HG03280 (cell line): Measurements from ENCODE around the gene ACAP3.

Source experiments
- ATAC-seq: cut with Tn5 transposase; IDR thresholded peaks from one replicate; pipeline ENCODE4 v1.9.1; 2021; ENCODE audit warnings: mild to moderate bottlenecking, moderate library complexity; ENCODE audit not compliant: unreplicated experiment

ACAP3 gene

DNA sequence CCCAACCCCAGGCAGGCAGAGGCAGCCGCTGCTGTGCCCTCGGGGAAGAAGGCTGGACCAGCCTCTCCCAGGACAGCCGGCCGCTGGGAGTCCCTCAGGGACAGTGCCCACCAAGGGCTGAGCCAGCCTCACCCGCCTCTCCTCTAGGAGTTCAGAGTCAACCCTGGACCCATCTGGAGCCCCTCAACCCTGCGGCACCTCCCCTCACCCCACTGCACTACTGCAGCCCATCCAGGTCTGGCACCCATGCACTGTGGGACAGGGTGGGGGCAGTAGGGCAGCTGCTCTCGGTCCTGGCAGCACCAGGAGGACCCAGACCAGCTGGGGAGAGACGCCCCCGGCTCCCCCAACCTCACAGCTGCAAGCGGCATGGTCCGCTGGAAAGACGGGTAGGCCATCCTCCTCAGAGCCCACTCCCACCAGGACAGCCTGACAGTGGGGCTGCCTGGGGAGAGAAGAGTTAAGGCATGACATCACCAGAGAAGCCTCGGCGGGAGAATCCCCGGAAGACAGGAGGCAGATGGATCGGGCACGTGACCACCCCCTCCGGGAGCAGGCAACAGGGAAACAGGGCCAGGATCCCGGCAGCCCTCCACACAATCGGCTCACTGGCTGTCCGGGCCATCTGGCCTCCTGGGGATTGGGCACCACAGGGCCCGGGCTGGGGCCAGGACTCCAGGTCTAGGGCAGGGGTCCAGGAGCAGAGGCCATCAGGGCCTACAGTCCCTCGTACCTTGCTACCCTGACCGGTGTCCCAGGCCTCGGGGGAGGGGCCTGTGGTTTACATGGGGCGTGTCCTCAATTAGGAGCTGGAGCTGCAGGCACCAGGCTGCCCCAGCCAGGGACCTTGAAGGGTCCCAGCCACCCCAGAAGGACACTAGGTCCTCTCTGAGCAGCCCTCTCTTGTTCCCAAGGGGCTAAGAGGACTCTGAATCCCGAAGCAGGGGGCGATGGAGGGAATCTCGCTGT lies 3.1 kb downstream of the ACAP3 start:
- ATAC-seq = no peak

DNA sequence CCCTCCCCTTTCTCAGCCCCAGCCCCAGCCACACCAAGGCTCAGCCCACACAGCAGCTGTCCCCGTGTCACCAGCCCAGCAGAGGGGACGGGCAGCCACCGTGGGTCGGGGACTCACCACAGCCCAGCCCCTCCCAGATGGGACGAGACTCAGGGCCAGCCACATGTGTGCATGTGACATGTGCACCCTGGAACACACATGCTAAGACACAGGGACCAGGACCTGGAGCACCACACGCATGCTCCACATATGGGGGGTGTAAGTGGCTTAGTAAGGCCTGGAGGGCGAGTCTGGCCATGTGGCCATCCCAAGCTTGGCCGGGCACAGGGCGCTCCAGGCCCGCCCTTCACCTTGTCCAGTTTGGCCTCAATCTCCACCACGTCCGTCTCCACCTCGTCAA lies 4.0 kb downstream of the ACAP3 start:
- no peak for ATAC-seq

DNA sequence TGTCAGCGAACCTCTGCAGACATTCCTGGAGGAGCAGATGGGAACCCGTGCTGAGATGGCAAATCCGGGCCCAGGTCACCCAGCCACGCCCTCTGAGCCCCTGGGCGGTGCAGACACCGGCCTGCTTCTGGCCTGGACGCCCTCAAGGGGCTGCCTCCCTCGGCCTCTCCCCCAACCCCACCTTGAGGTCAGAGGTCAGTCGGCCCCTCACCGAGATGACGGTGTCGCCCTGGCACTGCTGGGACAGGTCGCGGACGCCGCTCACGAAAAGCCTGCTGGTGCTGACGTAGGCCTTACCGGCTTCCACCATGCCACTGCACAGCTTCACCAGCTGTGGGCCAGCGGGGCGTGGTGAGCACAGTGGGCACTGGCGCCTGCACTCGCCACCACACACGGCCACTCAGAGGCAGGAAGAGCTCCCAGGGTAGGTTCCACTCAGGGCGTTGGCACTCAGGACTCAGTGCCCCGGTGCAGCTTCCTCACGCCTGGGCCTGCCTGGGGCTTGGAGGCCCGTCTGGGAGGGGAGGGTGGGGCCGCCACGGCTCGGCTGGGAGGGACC lies 4.7 kb downstream of the ACAP3 start:
- ATAC-seq = no peak

- no peak for ATAC-seq
Observed at GRCh38 chr1:1302006-1302430, 5.7 kb downstream of the ACAP3 start.

DNA sequence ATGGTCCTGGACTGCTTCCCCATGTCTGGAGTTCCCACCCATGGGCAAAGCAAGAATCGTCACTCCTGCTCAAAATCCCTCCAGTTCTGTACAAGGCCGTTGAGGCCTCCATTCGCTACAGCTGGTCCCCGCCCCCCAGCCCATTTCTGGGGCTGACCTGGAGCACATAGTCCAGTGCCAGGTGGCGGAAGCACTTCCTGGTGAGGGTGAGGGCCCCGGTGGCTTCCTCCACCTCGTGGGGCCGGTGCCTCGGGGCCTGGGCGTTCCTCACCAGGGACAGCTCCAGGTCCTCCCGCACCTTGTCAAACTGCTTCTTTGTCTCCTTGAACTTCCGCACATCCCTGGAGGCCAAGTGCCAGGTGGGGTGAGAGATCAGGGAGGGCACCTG lies 7.4 kb downstream of the ACAP3 start:
- ATAC-seq = no peak

GRCh38 chr1:1299686-1300351 lies 7.9 kb downstream of the ACAP3 start:
- no peak for ATAC-seq

DNA sequence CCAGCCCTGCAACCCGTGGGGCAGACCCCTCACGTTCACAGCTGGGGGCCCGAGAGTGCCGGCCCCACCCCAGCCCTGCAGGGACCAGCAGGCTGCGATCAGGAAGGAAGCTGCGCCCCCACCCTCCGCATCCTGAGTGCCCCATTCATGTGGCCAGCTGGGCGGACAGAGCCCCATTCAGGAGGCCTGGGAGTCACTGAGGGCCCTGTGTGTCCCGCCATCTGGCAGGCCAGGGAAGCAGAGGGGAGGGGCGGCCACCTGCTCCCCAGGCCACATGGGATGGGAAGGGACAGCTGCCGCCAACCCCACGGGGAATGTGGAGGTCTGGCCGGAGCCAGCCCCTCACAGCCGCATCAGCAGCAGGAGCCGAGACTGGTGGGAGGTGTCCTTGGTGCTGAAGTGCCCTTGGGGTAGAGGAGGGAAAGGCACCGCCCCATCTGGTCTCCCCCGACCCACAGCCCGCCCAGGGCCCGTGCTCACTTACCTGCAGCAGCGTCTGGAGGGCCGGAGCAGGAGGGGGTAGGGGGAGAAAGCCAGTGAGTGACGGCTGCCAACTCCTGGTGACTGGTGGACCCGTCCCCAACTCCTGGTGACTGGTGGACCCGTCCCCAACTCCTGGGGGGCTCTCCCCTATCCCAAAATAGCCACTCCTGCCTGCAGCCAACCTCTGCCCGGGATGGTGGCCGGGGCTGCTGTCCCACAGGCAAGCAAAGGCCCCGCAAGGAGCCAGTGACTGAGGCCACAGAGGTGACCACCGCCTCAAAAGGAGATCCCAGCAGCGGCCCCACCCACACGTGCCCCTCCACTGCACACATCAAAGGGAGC lies 8.7 kb downstream of the ACAP3 start:
- ATAC-seq = no peak

GRCh38 chr1:1297802-1298424 lies 9.8 kb downstream of the ACAP3 start:
- ATAC-seq = no peak

DNA sequence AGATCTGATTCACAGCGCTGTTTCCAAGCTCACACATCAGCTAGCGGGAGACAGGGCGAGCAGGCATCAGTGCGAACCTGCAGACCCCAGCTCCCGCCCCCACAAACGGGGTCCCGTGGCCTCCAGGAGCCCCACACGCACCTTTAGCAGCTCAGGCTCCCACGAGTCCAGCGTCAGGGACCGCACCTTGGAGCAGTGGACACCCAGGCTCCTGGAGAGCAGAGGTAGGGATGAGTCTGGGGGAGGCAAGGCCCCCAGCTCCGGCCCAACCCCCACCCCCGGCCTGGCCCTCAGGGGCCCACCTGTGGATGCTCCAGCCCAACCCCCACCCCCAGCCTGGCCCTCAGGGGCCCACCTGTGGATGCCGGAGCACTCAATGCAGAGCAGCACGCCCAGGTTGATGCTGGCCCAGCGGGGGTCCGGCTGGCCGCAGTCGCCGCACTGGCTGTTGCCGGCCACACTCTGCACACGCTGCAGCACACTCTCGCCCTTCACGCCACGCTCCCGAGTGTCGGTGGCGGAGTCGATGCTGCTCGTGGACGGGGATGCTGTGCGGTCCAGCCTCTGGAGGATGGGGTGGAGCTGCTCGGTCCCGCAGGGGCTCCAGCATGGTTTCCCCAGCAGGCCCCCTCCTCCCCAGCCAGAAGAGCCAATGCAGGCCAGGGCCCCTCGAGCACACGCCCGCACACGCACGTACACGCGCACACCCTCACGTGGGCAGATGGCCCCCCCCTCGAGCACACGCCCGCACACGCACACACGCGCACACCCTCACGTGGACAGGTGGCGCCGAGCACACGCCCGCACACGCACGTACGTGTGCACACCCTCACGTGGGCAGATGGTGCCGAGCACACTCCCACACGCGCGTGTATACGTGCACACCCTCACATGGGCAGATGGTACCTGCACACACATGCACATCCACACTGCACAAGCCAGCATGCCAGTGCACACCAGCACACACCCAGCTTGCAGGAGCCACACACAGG lies 11.4 kb downstream of the ACAP3 start:
- no peak for ATAC-seq

- no peak for ATAC-seq
Observed at GRCh38 chr1:1295154-1295923, 12.4 kb downstream of the ACAP3 start.

GRCh38 chr1:1294250-1294890 lies 13.4 kb downstream of the ACAP3 start:
- no peak for ATAC-seq

GRCh38 chr1:1293263-1294249 lies 14.2 kb downstream of the ACAP3 start:
- ATAC-seq = no peak

DNA sequence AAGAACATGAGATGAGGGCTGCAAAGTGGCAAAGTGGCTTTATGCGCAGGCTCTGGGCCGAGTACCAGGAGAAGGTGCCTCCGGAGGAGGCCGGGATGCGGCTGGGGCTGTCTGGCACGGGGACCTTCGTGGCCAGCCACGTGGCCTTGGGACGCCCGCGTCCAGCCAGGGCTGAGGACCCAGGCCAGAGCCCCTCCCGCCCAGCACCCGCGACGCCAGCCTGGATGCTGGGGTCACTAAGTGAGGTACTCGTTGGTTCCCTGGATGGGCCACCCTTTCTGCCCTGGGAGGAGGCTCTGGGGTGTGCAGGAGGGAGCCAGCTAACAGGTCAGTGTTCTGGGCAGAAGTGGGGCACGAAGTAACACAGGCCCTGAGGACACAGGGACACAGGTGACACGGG lies 14.9 kb downstream of the ACAP3 start:
- no peak for ATAC-seq

GRCh38 chr1:1292442-1292779 lies 15.3 kb downstream of the ACAP3 start:
- no peak for ATAC-seq

DNA sequence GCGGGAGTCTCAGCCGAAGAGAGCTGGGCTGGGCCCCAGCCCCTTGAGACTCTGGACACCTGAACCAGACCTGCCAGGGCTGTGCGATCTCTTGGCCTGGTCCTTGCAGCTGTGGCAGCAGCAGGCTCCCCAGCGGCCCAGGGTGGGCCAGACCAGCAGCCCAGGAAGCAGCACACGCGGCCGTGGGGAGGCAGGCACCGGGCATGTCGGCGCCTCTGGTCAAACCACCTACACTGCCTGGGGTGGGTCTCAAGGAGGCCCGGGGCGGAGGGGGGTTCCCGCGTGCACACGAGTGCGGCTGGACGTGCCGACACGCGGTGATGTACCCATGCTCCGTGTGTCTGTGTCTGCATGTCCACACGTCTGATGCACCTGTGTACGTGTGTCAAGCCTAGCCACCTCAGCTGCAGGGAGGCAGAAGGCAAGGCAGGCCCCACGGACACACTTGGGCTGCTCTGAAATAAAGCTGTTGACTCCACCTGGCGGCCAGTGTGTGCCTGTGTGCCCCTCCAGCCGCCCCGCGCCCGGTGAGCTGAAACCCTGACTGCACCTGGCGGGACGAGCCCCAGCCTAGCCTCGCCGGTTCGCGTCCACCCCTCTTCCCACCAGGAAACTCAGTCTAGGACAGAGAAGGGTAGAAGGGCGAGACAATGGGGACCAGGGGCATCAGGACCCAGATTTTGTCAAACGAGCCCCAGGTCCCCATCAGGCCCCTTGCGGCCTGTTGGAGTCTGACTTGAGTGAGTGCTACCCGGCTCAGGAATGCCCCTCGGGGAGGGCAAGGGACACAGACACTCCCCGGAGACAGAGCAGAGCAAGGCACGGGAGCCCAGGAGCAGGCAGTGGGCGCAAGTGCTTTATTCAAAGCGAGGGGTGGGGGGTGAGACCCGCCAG lies 15.9 kb downstream of the ACAP3 start:
- ATAC-seq = no peak

GRCh38 chr1:1291023-1291528 lies 16.7 kb downstream of the ACAP3 start:
- ATAC-seq = no peak
